Stimulated activated CD8-positive, alpha-beta memory T cell treated with anti-CD3 and anti-CD28 coated beads, Interleukin-4, amount 100 ng/mL, for 48 hours (primary cell): ENCODE measurements around the gene MANF.
"Not testable (repeated sequence)": the region's sequence is repeated elsewhere in the genome, so short reads cannot be mapped to it uniquely, and the experiment has no call there.

Experiments
- DNase-seq: peaks from one replicate; pipeline ENCODE4 v3.0.0-alpha.2; 2020

The MANF gene

DNA sequence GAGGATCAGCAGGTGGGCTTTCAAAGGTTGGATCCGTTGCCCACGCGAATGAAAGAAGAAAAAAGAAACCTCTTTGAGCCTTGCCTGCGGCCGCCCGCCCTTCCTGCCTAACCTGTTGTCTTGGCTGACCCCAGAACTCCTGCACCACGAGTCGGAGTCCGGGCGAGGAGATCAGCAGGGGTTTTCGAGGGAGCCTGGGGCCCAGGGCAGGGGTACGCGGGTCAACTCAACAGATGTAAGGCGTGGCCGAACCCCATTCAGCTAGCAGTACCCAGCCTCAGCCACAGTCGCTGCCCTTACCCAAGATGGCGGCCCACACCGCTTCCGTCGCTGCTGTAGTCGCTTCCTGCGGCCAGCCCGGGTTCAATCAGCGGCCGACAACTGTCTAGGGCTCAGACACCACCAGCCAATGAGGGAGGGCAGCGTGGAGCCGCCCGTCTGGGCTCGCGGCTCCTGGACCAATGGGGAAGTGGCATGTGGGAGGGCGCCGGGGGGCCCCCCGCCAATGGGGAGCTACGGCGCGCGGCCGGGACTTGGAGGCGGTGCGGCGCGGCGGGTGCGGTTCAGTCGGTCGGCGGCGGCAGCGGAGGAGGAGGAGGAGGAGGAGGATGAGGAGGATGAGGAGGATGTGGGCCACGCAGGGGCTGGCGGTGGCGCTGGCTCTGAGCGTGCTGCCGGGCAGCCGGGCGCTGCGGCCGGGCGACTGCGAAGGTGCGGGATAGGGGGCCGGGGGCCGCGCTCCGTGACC lies at the start of gene MANF:
TSS of gene MANF (plus strand) at position 566 of the 748 bp plus-strand sequence. CDS start at position 618, 52 bp downstream.
- peak; percentile 96 for DNase-seq

DNA sequence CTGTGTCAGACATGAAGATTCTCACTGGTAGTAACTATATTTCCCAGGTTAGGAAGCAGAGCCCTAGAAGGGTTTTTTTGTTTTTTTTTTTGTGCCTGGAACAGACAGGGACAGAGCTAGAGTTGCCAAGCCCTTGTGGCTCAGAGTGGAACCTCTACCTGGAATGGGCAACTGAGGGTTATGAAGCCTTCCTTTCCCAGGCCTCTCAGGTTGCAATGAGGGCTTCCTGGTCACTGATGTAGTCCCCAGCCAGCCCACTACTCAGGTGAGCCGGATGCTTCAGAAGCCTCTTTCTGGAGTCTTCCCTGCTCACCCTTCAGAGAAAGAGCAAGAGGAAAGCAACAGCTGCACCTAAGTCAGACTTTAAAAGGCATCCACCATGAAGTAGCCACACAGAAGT lies 48.8 kb upstream of the MANF start:
- no peak for DNase-seq

DNA sequence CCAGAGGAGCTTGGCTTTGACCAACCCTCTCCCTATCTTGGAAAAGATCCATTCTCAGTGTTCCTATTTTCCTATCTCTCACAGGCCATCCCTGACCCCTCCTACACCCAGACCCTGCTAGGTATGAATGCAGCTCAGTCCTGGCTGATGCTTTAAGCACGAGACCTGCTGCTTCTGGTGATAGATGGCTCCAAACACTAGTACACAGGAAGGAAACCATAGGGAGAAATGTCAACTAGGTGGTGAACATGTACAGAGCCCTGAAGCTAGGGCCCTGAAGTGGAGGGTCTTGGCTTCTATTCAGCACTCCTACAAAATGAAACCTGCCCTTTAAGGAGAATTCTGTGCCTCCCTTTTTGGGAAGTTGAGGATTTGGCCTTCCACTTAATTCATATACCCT lies 47.4 kb upstream of the MANF start:
- DNase-seq, result no peak

DNA sequence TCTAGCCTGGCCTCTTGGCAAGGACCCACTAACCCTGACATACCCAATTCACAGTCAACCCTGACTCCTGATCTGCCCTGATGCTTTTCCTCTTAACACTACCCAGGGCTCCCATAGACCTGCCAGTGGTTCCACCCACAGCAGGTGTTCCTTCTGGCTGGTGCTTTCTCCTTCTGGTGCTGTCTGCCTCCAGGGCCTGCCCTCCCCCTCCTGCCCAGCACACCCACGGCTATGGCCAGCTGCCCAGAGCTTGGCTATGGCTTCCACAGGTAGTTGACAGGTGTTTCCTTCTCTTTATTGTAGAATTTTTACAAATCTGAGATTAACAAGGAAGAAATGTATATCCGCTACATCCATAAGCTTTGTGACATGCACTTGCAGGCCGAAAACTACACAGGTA lies 46.5 kb upstream of the MANF start:
- DNase-seq, result no peak

DNA sequence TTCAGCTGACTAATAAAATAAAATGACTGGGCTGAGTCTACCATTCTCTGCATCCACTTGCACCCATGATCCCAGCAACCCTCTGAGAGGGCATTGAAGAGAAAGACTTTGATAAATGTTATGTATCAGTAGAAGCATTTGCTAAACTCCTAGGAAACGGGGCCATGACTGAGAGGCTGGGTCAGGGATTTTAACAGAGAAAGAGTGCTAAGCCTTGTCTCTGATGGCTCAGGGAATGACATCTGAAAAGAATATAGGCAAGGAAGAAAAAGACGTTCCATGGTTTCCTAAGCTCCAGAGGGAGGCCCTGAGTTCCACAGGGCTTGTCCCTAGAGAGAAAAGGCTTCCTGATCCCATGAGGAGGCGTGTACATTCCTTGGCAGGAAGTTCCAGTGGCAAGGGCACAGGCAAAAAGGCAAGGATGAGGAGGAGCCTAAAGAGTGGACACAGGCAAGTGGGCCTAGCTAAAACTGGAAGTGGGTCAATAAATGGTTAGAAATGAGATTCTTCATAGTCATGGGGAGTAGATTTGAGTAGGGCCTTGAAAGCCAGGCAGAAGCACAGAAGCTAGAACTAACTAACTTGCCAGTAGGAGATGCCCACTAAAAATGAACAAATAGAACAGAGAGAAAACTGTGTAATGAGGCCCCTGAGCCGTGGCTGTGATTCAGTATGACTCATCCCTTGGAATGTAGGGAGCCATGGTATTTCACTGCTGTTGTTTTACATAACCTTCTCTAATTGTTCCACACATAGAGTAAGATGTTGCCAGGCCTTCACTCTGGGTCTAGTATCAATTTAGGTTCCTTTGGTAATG lies 44.9 kb upstream of the MANF start:
- no peak for DNase-seq

DNA sequence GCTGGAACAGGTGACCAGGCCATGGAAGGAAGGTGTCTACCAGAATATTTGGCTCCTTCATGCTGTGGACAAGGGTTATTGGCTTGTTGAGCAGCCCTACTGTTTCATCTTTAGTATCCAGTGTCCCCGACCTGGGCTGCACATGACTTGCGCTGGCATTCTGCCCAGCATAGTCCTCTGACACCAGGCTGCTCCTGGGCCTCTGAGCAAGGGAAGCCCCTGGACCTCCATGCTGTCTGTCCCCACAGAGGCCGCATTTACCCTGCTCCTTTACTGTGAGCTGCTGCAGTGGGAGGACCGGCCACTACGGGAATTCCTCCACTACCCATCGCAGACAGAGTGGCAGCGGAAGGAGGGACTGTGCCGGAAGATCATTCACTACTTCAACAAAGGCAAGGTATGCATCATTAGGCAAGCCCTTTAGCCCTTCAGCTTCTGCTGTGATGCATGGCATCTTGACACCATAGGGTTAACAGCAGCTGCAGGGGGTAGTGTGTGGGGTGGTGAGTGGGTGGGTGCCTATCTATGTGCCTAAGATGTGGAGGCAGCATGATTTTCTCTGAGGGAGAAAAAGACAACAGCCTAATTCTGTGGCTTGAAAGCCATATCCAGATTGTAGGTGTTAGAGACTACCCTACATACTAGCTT lies 44.0 kb upstream of the MANF start:
- no peak for DNase-seq

DNA sequence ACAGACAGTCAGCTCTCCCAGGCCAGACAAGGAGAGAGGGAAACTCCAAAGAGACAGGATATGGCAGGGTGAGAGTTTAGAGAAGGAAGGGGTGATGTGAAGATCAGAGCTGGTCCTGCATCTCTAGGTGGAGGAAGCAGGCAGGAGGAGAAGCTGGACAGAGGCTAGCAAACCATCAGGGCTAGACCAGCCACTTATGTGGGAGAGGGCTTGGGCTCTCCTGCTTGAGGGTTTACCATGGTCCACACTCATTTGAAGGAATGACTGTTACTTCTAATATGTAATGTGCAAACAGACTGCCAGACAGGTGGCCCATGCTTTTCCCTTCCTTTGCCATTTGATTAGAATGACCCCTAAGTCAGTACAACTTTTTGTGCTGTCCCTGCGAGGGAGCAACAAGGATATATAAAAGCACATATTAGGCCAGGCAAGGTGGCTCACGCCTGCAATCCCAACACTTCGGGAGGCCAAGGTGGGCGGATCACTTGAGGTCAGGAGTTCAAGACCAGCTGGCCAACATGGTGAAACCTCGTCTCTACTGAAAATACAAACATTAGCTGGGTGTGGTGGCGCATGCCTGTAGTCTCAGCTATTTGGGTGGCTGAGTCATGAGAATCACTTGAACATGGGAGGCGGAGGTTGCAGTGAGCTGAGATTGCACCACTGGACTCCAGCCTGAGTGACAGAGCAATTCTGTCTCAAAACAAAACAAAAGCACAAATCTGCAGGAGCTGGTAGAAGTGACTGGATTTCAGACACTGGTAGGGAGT lies 41.0 kb upstream of the MANF start:
- no peak for DNase-seq

DNA sequence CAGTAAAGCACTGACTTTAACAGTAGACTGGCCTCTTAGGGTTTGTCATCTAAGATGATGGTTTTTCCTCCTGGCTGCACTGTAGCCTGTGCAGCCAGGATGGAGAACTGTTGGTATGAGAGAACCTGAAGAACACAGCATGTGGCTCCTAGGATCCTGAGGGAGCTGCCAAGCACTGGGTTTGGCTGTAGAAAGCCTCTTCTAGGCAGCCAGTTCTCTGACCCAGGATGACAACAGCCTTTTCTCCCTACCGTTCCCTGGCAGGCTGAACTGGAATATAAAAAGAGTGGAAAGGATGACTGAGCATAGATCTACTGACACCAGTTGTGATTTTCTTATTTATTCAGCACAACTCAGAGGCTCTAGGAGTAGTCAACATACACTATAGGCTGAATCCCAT lies 34.3 kb upstream of the MANF start:
- no peak for DNase-seq

DNA sequence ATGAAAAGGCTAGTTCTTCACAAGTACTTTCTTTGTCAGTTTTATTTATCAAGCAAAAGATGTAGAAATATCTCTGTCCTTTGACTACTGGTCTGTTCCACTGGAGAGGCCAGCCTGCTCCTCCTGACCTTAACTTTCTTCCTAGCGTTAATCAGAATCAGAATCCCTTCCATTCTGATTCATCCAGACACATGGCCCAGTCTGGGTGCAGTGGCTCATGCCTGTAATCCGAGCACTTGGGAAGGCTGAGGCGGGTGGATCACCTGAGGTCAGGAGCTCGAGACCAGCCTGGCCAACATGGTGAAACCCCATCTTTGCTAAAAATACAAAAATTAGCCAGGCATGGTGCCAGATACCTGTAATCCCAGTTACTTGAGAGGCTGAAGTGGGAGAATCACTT lies 32.0 kb upstream of the MANF start:
- DNase-seq, result no peak

DNA sequence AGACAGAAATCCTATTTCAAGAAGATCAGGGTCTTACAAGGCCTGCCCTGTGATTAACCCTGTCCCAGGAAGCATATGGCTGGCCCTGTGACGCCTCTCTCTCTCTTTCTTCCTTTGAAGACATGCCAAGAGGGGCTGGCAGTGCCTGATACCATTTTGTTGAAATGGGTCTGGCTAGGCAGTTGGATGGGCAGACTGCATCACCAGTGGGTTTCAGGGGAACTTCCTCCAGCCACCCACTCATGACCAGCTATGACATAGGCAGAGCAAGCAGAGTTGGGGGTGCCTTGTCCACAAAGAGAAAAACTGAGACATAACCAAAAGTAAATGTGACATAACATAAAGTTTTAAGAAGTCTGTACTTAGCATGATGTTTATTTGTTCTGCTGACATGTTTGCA lies 31.4 kb upstream of the MANF start:
- no peak for DNase-seq

DNA sequence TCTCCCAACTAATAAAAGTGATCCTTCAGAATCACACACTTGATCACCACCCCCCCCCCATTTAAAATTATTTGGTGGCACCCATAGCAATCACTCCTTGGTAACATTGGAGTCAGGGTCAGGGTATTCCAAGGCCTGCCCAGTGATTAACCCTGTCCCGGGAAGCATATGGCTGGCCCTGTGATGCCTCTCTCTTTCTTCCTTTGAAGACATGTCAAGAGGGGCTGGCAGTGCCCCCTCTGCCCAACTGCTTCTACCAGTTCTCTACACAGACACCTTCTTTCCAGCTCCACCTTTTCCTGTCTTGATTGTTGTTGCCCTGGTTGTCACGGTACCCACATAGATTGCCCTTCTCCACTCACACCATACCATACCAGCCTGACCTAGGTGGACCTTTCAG lies 30.9 kb upstream of the MANF start:
- no peak for DNase-seq

DNA sequence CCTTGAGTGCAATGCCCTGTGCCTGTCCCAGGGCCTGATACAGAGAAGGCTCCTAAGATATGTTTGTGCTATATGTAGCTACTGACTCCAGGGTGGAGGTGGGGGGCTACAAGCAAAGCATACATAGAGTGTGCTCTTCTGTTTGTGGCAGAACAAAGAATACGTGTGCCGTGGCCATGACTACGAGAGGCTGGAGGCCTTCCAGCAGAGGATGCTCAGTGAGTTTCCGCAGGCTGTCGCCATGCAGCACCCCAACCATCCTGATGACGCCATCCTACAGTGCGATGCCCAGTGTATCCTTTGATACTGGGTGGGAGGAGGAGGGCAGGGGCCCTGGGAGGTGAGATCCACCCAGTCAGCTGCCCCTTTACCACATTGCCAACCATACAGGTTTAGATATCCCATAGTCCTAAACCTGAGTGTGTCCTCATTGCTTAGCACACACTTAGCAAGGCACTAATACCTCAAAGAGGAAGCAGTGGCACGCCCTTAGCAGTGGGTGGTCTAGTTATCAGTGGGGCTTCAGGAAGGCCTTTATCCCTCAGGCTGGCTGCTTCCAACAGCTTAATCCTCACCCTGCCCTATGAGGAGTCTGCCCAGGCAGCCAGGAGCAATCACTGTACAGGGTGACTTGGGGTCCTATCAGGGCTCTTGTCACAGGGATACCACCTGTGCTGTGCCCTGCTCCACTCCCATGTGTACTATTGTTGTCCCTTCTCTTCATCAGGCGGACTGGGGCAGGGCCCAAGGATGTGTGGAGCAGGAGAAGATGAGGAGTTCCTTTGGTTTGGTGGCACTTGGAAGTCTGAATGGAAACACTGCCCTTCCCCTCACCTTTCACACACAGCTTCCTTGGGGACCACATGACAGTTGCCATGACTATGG lies 30.1 kb upstream of the MANF start:
- DNase-seq, result no peak

DNA sequence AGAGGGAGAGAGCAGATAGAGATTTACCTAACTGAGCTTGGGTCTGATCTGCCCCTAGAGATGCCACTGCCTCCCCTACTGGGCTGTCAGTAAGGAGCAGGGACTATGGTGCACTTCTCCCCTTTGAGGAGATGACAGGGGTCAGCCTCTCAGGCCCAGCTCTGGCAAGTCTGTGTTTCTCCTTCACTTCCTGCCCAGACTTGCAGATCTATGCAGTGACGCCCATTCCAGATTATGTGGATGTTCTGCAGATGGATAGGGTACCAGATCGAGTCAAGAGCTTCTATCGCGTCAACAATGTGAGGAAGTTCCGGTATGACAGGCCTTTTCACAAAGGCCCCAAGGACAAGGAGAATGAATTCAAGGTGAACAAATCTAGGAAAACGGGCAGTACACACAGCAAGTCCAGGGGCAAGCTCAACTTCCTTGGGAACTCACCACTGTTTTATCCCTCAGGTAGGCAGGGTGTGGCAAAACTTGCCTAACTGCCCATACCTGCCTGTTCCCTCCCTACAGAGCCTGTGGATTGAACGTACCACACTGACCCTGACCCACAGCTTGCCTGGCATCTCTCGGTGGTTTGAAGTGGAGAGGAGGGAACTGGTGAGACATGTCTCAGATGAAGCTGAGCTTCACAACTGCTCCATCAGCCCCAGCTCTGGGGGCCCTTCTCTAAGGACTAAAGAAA lies 29.1 kb upstream of the MANF start:
- no peak for DNase-seq

DNA sequence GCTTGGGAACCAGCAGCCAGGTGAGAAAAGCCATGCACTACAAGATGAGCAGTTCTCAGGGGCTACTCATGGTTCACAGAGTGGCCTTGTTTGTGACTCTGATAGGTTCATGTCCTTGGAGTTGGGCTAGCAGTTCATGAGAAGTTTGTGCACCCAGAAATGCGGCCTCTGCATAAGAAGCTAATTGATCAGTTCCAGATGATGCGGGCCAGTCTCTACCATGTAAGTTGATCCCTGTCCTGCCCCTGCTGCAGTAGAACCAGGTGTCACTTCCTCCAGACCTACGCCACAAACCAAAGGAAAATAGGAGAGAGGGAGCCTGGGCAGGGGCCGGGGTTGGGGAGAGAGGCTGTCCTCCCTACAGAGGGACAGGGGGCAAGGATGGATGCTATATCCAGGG lies 27.2 kb upstream of the MANF start:
- no peak for DNase-seq

DNA sequence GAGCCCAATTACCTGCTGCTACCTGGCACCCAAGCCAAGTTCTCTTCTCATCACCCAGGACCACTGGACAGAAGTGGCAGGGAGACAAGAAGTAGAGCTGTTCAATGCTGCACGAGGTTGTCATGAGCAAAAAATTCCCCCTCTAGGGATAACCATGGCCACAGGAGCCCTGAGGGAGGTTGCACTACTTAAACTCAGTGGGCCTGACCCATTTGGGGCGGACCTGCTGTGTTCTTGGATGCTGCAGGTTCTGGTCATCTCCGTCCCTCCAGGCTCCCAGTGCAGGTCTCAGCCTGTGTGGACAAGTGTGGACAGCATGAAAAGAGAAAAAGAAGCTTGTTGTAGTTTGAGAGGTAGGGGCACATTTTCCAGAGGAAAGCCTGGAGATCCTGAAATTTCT lies 26.1 kb upstream of the MANF start:
- no peak for DNase-seq

DNA sequence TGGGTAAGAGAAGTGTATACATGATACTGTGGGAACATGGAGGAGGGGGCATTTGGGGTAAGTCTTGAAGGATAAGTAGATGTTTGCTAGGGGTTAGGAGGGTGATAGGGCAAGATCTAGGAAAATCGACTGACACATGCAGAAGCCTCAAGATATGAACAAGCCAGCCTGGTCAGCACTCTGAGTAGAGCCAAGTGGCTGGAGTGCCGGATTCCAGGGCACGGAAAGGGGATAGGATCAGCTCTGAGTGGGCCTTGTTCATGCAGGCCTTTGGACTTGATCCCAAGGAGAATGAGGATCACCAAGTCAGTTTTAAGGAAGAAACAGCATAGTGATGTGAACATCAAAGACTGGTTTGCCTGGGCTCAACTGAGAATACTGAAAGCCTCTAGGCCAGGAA lies 24.3 kb upstream of the MANF start:
- no peak for DNase-seq

DNA sequence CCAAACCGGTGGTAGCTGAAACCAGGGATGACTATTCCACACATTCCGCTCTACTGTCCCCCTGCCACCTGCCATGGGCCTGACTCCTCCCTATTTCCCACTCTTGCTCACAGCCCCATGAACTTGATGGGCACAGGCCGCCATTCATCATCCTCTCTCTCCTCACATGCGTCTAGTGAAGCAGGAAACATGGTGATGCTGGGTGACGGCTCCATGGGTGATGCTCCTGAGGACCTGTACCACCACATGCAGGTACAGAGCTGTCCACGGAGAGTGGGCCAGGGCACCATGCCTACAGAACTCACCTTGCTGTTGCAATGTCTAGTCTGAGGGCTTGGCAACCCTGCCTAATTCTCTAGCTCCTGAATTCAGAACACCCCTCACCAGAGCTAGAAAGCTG lies 23.3 kb upstream of the MANF start:
- no peak for DNase-seq

DNA sequence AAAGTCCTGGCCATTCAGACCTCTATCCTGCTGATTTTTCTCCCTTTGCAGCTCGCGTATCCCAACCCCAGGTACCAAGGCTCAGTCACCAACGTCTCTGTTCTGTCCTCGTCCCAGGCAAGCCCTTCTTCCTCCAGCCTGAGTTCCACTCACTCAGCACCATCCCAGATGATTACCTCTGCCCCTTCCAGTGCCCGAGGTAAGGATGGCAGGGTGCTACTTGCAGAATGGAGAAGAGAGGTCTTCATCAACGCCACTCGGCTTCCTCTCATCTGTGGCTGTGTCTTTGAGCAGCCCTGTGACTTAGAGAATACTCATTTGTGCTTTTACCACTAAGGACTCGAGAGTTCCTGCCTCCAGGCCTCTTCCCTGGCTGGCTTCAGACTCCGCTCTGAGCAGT lies 22.6 kb upstream of the MANF start:
- no peak for DNase-seq

DNA sequence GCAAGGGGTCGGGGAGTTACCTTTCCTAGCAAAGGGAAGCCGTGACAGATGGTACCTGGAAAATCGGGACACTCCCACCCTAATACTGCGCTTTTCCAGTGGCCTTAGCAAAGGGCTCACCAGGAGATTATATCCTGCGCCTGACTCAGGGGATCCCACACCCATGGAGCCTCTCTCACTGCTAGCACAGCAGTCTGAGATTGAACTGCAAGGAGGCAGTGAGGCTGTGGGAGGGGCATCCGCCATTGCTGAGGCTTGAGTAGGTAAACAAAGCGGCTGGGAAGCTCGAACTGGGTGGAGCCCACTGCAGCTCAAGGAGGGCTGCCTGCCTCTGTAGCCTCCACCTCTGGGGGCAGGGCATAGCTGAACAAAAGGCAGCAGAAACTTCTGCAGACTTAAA lies 16.8 kb upstream of the MANF start:
- not testable (repeated sequence) for DNase-seq

DNA sequence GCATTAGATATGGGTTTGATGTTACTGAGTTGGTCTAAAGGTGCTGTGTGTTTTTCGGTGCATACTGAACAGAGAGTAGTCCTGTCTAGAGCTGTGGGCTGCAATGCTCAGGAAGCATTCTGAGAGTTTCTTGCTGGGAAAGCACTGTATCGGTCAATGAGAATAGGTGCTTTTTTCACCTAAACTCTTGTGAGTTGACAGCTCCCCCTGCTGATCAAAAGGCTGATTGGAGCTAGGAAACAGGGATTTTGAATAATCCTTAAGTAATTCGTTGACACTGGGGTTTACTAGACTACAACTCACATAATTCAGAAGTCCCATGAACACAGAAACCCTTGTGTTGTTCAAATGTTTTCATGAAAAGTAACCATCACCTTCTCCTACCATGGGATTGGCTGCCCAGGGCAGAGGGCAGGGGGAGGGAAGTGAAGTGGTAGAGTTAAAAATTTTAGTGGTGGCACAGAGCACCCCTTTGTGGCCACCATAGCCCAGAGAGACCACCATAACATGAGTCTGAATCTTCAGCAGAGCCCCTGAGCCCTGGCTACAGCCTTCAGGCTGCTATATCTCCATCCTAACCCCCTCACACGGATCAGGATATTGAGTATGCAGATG lies 13.0 kb upstream of the MANF start:
- DNase-seq, result peak; percentile 69
